HepG2 (cell line): ENCODE results near the gene TMEM114. TPM values are rescaled to one million over a fixed set of nuclear protein-coding genes. Genes with fewer than 3 reads are reported as not detected.

Source experiments
- BATF2 ChIP-seq: sonication (generic); formaldehyde crosslinking; IDR thresholded peaks from 2 replicates; pipeline ENCODE4 v1.8.0; 2022; ENCODE audit warnings: mild to moderate bottlenecking, missing genetic modification reagents, moderate library complexity
- CEBPB ChIP-seq: IDR thresholded peaks from 2 replicates; pipeline ENCODE4 v1.6.1; 2011; ENCODE audit warnings: low read depth, low read length, improper control_type of control experiment, borderline replicate concordance
- CEBPG ChIP-seq: IDR thresholded peaks from 2 replicates; pipeline ENCODE4 v1.6.1; 2016
- ESRRA ChIP-seq: sonication (generic); formaldehyde crosslinking; IDR thresholded peaks from 2 replicates; pipeline ENCODE4 v1.5.1; 2020; ENCODE audit warnings: mild to moderate bottlenecking, low read depth, missing genetic modification reagents
- FLYWCH1 ChIP-seq: sonication (generic); formaldehyde crosslinking; IDR thresholded peaks from 2 replicates; pipeline ENCODE4 v1.8.1; 2023; ENCODE audit warnings: mild to moderate bottlenecking, missing genetic modification reagents
- HIVEP1 ChIP-seq: sonication (generic); formaldehyde crosslinking; IDR thresholded peaks from 2 replicates; pipeline ENCODE4 v1.4.0; 2020; ENCODE audit warnings: mild to moderate bottlenecking, missing genetic modification reagents
- HOXA9 ChIP-seq: sonication (generic); formaldehyde crosslinking; IDR thresholded peaks from 2 replicates; pipeline ENCODE4 v1.8.1; 2022; ENCODE audit warnings: missing genetic modification reagents, mild to moderate bottlenecking, moderate library complexity, borderline replicate concordance
- MAFF ChIP-seq: IDR thresholded peaks from 2 replicates; pipeline ENCODE4 v1.6.1; 2011; ENCODE audit warnings: low read depth, low read length, improper control_type of control experiment
- MLX ChIP-seq: IDR thresholded peaks from 2 replicates; pipeline ENCODE4 v1.6.1; 2016
- NAIF1 ChIP-seq: sonication (generic); formaldehyde crosslinking; IDR thresholded peaks from 2 replicates; pipeline ENCODE4 v1.5.0; 2020; ENCODE audit warnings: mild to moderate bottlenecking, missing genetic modification reagents, borderline replicate concordance
- UBTF ChIP-seq: sonication (generic); formaldehyde crosslinking; IDR thresholded peaks from 2 replicates; pipeline ENCODE4 v1.4.0; 2020; ENCODE audit warnings: mild to moderate bottlenecking, missing genetic modification reagents
- YEATS2 ChIP-seq: sonication (generic); formaldehyde crosslinking; IDR thresholded peaks from 2 replicates; pipeline ENCODE4 v1.4.0; 2020; ENCODE audit warnings: missing genetic modification reagents, borderline replicate concordance
- ZNF12 ChIP-seq: sonication (generic); formaldehyde crosslinking; IDR thresholded peaks from 2 replicates; pipeline ENCODE4 v1.5.0; 2020; ENCODE audit warnings: missing genetic modification reagents
- ZNF232 ChIP-seq: sonication (generic); formaldehyde crosslinking; IDR thresholded peaks from 2 replicates; pipeline ENCODE4 v1.4.0; 2020; ENCODE audit warnings: missing genetic modification reagents, borderline replicate concordance
- ZNF292 ChIP-seq: sonication (generic); formaldehyde crosslinking; IDR thresholded peaks from 2 replicates; pipeline ENCODE4 v1.8.1; 2022; ENCODE audit warnings: mild to moderate bottlenecking, low read depth, missing genetic modification reagents, borderline replicate concordance
- ZNF383 ChIP-seq: sonication (generic); formaldehyde crosslinking; IDR thresholded peaks from 2 replicates; pipeline ENCODE4 v1.4.0; 2020; ENCODE audit warnings: missing genetic modification reagents, mild to moderate bottlenecking, borderline replicate concordance
- ZNF432 ChIP-seq: sonication (generic); formaldehyde crosslinking; IDR thresholded peaks from 2 replicates; pipeline ENCODE4 v1.5.0; 2020; ENCODE audit warnings: missing genetic modification reagents, mild to moderate bottlenecking, borderline replicate concordance
- ZNF570 ChIP-seq: sonication (generic); formaldehyde crosslinking; IDR thresholded peaks from 2 replicates; pipeline ENCODE4 v1.4.0; 2020; ENCODE audit warnings: mild to moderate bottlenecking, missing genetic modification reagents, borderline replicate concordance
- ZNF580 ChIP-seq: IDR thresholded peaks from 2 replicates; pipeline ENCODE4 v1.6.1; 2016; ENCODE audit warnings: low read depth, borderline replicate concordance
- ZNF790 ChIP-seq: sonication (generic); formaldehyde crosslinking; IDR thresholded peaks from 2 replicates; pipeline ENCODE4 v1.8.0; 2022; ENCODE audit warnings: missing genetic modification reagents, mild to moderate bottlenecking, borderline replicate concordance
- ZSCAN20 ChIP-seq: sonication (generic); formaldehyde crosslinking; IDR thresholded peaks from 2 replicates; pipeline ENCODE4 v1.4.0; 2020; ENCODE audit warnings: missing genetic modification reagents, mild to moderate bottlenecking, borderline replicate concordance
- polyA plus RNA-seq, 8 experiments: library from polyadenylated mRNA; depleted of rRNA in 3 of 8; stranded (reverse) in 7 of 8; unstranded in 1 of 8; fragments of >200 nt; fragmentation: Illumina TruSeq in 4 of 8; extraction: Trizol in 4 of 8; gene quantifications; 2 replicates each; pipeline versions ENCODE4 v1.2.1 to v1.2.3, GENCODE V29; 2011 to 2016; ENCODE audit warnings: low read depth in 4 of 8, missing spikeins in 1 of 8, mixed read lengths in 1 of 8; ENCODE audit not compliant: insufficient read depth in 1 of 8
- total RNA-seq, 5 experiments: library from RNA; depleted of rRNA; stranded (reverse); fragments of >200 nt; fragmentation: Illumina TruSeq; extraction: Trizol; gene quantifications; 2 replicates each; pipeline ENCODE4 v1.2.3, GENCODE V29; 2016; ENCODE audit warnings: low read depth in 1 of 5

Gene TMEM114
- total and polyA plus RNA-seq, 2 of the 13 experiments (the other 11 are each of a cell fraction or from before 2014, with no cell fraction given), result not detected

- TF ChIP-seq ZNF232 (CRISPR knock-in tag) (no peak), ZNF383 (CRISPR knock-in tag) (no peak), NAIF1 (no peak), MAFF (0 out of 2 replicates have a peak, but pooled peaks have one; percentile 6), CEBPG (CRISPR knock-in tag) (peak; percentile 43; the same call in 1 of the 2 replicates), ZNF432 (0 out of 2 replicates have a peak, but pooled peaks have one; percentile 40), HIVEP1 (CRISPR knock-in tag) (0 out of 2 replicates have a peak, but pooled peaks have one; percentile 34), ZNF570 (no peak), CEBPB (peak; percentile 81; the same call in 1 of the 2 replicates), FLYWCH1 (CRISPR knock-in tag) (no peak), MLX (CRISPR knock-in tag) (no peak), UBTF (CRISPR knock-in tag) (no peak), ZNF580 (CRISPR knock-in tag) (no peak), ZNF790 (CRISPR knock-in tag) (no peak), ZNF12 (CRISPR knock-in tag) (no peak), ESRRA (0 out of 2 replicates have a peak, but pooled peaks have one; percentile 54), ZNF292 (peak; percentile 58; the same call in 1 of the 2 replicates), YEATS2 (CRISPR knock-in tag) (no peak), ZSCAN20 (CRISPR knock-in tag) (no peak), BATF2 (0 out of 2 replicates have a peak, but pooled peaks have one; percentile 26), HOXA9 (CRISPR knock-in tag) (0 out of 2 replicates have a peak, but pooled peaks have one; percentile 59)
Observed at GRCh38 chr16:8600144-8600775, 9.9 kb upstream of the TMEM114 start (continued).
